Activated naive CD8-positive, alpha-beta T cell treated with anti-CD3 and anti-CD28 coated beads for 36 hours (primary cell): ENCODE data around the gene ALDH9A1. TPM values are rescaled to one million over a fixed set of nuclear protein-coding genes. Genes with fewer than 3 reads are reported as not detected.
A peak's percentile ranks its signal among the peaks of the same experiment; 100 is the strongest.
"Not testable (repeated sequence)": the region's sequence is repeated elsewhere in the genome, so short reads cannot be mapped to it uniquely, and the experiment has no call there.

Experiments
- DNase-seq: peaks from one replicate; pipeline ENCODE4 v3.0.0; 2021
- H3K27ac Mint-ChIP-seq: one replicate; pipeline ENCODE4 v1.8.0; 2022; ENCODE audit warnings: mild to moderate bottlenecking, moderate library complexity, mixed read lengths
- H3K27me3 Mint-ChIP-seq: one replicate; pipeline ENCODE4 v1.8.0; 2022; ENCODE audit warnings: mild to moderate bottlenecking, mixed read lengths
- H3K36me3 Mint-ChIP-seq: one replicate; pipeline ENCODE4 v1.8.0; 2021; ENCODE audit warnings: mild to moderate bottlenecking, mixed read lengths
- H3K4me1 Mint-ChIP-seq: one replicate; pipeline ENCODE4 v1.8.0; 2021; ENCODE audit warnings: mixed read lengths
- H3K4me3 Mint-ChIP-seq: one replicate; pipeline ENCODE4 v1.8.0; 2022; ENCODE audit warnings: mild to moderate bottlenecking, moderate library complexity, mixed read lengths
- H3K9me3 Mint-ChIP-seq: one replicate; pipeline ENCODE4 v1.8.0; 2022; ENCODE audit warnings: mixed read lengths
- total RNA-seq, 2 experiments: library from RNA; stranded (reverse); gene quantifications; one replicate each; pipeline ENCODE4 v1.2.3, GENCODE V29; 2021

Gene ALDH9A1
- total RNA-seq, 2 experiments from 2014 or later = 41.3 to 43.6 TPM

GRCh38 chr1:165701922-165702321 lies 3.6 kb upstream of the ALDH9A1 start:
- not testable (repeated sequence) for DNase-seq, H3K36me3 Mint-ChIP-seq, H3K9me3 Mint-ChIP-seq, H3K4me3 Mint-ChIP-seq, H3K27me3 Mint-ChIP-seq, H3K27ac Mint-ChIP-seq
- peaks cover 14% of the 10 kb centered on the region for H3K4me1 Mint-ChIP-seq

GRCh38 chr1:165699577-165699976 lies 1.2 kb upstream of the ALDH9A1 start:
- DNase-seq = no peak
- no peaks in the 10 kb centered on the region for H3K9me3 Mint-ChIP-seq
- H3K36me3 Mint-ChIP-seq = peaks cover 6% of the 10 kb centered on the region
- peaks cover 30% of the 10 kb centered on the region for H3K4me1 Mint-ChIP-seq
- no peak overlapping the region for H3K27ac Mint-ChIP-seq
- H3K27me3 Mint-ChIP-seq = no peaks in the 10 kb centered on the region
- H3K4me3 Mint-ChIP-seq = peak overlapping the region; percentile 10

GRCh38 chr1:165698761-165699052 lies 345 bp upstream of the ALDH9A1 start:
- DNase-seq = no peak
- H3K27ac Mint-ChIP-seq = peak overlapping the region; percentile 98
- no peaks in the 10 kb centered on the region for H3K9me3 Mint-ChIP-seq
- H3K27me3 Mint-ChIP-seq = no peaks in the 10 kb centered on the region
- H3K4me1 Mint-ChIP-seq = peaks cover 30% of the 10 kb centered on the region
- H3K36me3 Mint-ChIP-seq = peaks cover 11% of the 10 kb centered on the region
- peak overlapping the region; percentile 100 for H3K4me3 Mint-ChIP-seq

- Mint-ChIP-seq H3K36me3 (peaks cover 23% of the 10 kb centered on the region), H3K27ac (peak overlapping the region; percentile 98), H3K4me3 (peak overlapping the region; percentile 100), H3K4me1 (peaks cover 30% of the 10 kb centered on the region), H3K27me3 (no peaks in the 10 kb centered on the region), H3K9me3 (no peaks in the 10 kb centered on the region)
- no peak for DNase-seq
These were observed 876 bp downstream of the ALDH9A1 start for GRCh38 chr1:165697491-165697880.

- Mint-ChIP-seq H3K9me3 (no peaks in the 10 kb centered on the region), H3K4me3 (peak overlapping the region; percentile 100), H3K36me3 (peaks cover 31% of the 10 kb centered on the region), H3K4me1 (peaks cover 36% of the 10 kb centered on the region), H3K27me3 (no peaks in the 10 kb centered on the region), H3K27ac (no peak overlapping the region)
- DNase-seq = no peak
These were observed 1.7 kb downstream of the ALDH9A1 start for GRCh38 chr1:165696625-165697100.

- no peak for DNase-seq
- no peak overlapping the region for H3K4me3 Mint-ChIP-seq
- H3K36me3 Mint-ChIP-seq = peaks cover 40% of the 10 kb centered on the region
- H3K27me3 Mint-ChIP-seq = no peaks in the 10 kb centered on the region
- peaks cover 42% of the 10 kb centered on the region for H3K4me1 Mint-ChIP-seq
- no peak overlapping the region for H3K27ac Mint-ChIP-seq
- H3K9me3 Mint-ChIP-seq = no peaks in the 10 kb centered on the region
These were observed 3.3 kb downstream of the ALDH9A1 start for GRCh38 chr1:165695031-165695430.

GRCh38 chr1:165688046-165688445 lies 10.3 kb downstream of the ALDH9A1 start:
- DNase-seq = no peak
- no peak overlapping the region for H3K27ac Mint-ChIP-seq
- H3K27me3 Mint-ChIP-seq = no peaks in the 10 kb centered on the region
- no peak overlapping the region for H3K4me3 Mint-ChIP-seq
- peaks cover 53% of the 10 kb centered on the region for H3K36me3 Mint-ChIP-seq
- H3K4me1 Mint-ChIP-seq = peaks cover 46% of the 10 kb centered on the region
- peaks cover 4% of the 10 kb centered on the region for H3K9me3 Mint-ChIP-seq

GRCh38 chr1:165686971-165687433 lies 11.4 kb downstream of the ALDH9A1 start:
- H3K36me3 Mint-ChIP-seq = peaks cover 53% of the 10 kb centered on the region
- H3K4me1 Mint-ChIP-seq = peaks cover 44% of the 10 kb centered on the region
- no peak overlapping the region for H3K4me3 Mint-ChIP-seq
- H3K27me3 Mint-ChIP-seq = no peaks in the 10 kb centered on the region
- no peak for DNase-seq
- H3K27ac Mint-ChIP-seq = peak overlapping the region; percentile 32
- H3K9me3 Mint-ChIP-seq = peaks cover 6% of the 10 kb centered on the region

- Mint-ChIP-seq H3K9me3 (peaks cover 6% of the 10 kb centered on the region), H3K27me3 (no peaks in the 10 kb centered on the region), H3K4me1 (peaks cover 37% of the 10 kb centered on the region), H3K27ac (peak overlapping the region; percentile 61), H3K4me3 (no peak overlapping the region), H3K36me3 (peaks cover 52% of the 10 kb centered on the region)
- no peak for DNase-seq
These were observed 12.0 kb downstream of the ALDH9A1 start for GRCh38 chr1:165686121-165686970.

- H3K27ac Mint-ChIP-seq = no peak overlapping the region
- no peaks in the 10 kb centered on the region for H3K27me3 Mint-ChIP-seq
- H3K4me3 Mint-ChIP-seq = no peak overlapping the region
- peaks cover 6% of the 10 kb centered on the region for H3K9me3 Mint-ChIP-seq
- no peak for DNase-seq
- H3K36me3 Mint-ChIP-seq = peaks cover 62% of the 10 kb centered on the region
- peaks cover 39% of the 10 kb centered on the region for H3K4me1 Mint-ChIP-seq
These were observed 14.4 kb downstream of the ALDH9A1 start for GRCh38 chr1:165683848-165684485.

GRCh38 chr1:165680773-165681172 lies 17.6 kb downstream of the ALDH9A1 start:
- not testable (repeated sequence) for H3K27ac Mint-ChIP-seq, H3K9me3 Mint-ChIP-seq, DNase-seq, H3K27me3 Mint-ChIP-seq, H3K4me3 Mint-ChIP-seq
- peaks cover 59% of the 10 kb centered on the region for H3K36me3 Mint-ChIP-seq
- peaks cover 31% of the 10 kb centered on the region for H3K4me1 Mint-ChIP-seq

GRCh38 chr1:165680303-165680702 lies 18.1 kb downstream of the ALDH9A1 start:
- H3K4me1 Mint-ChIP-seq = peaks cover 26% of the 10 kb centered on the region
- no peak for DNase-seq
- H3K9me3 Mint-ChIP-seq = peaks cover 1% of the 10 kb centered on the region
- no peak overlapping the region for H3K4me3 Mint-ChIP-seq
- H3K27ac Mint-ChIP-seq = no peak overlapping the region
- H3K27me3 Mint-ChIP-seq = no peaks in the 10 kb centered on the region
- peaks cover 56% of the 10 kb centered on the region for H3K36me3 Mint-ChIP-seq

GRCh38 chr1:165679282-165680036 lies 18.9 kb downstream of the ALDH9A1 start:
- Mint-ChIP-seq H3K27me3 (no peaks in the 10 kb centered on the region), H3K4me3 (no peak overlapping the region), H3K27ac (no peak overlapping the region), H3K9me3 (peaks cover 1% of the 10 kb centered on the region), H3K4me1 (peaks cover 18% of the 10 kb centered on the region), H3K36me3 (peaks cover 52% of the 10 kb centered on the region)
- no peak for DNase-seq

- peaks cover 50% of the 10 kb centered on the region for H3K36me3 Mint-ChIP-seq
- H3K9me3 Mint-ChIP-seq = peaks cover 1% of the 10 kb centered on the region
- no peak for DNase-seq
- peaks cover 14% of the 10 kb centered on the region for H3K4me1 Mint-ChIP-seq
- no peak overlapping the region for H3K4me3 Mint-ChIP-seq
- H3K27ac Mint-ChIP-seq = peak overlapping the region; percentile 12
- no peaks in the 10 kb centered on the region for H3K27me3 Mint-ChIP-seq
These were observed 19.9 kb downstream of the ALDH9A1 start for GRCh38 chr1:165678509-165678908.

- Mint-ChIP-seq H3K27me3 (no peaks in the 10 kb centered on the region), H3K27ac (no peak overlapping the region), H3K36me3 (peaks cover 40% of the 10 kb centered on the region), H3K4me1 (peaks cover 14% of the 10 kb centered on the region), H3K9me3 (no peaks in the 10 kb centered on the region), H3K4me3 (no peak overlapping the region)
- DNase-seq = no peak
These were observed 22.6 kb downstream of the ALDH9A1 start for GRCh38 chr1:165675794-165676193.
